ENCODE results near the gene FOXO1.

FOXO1 gene

DNA sequence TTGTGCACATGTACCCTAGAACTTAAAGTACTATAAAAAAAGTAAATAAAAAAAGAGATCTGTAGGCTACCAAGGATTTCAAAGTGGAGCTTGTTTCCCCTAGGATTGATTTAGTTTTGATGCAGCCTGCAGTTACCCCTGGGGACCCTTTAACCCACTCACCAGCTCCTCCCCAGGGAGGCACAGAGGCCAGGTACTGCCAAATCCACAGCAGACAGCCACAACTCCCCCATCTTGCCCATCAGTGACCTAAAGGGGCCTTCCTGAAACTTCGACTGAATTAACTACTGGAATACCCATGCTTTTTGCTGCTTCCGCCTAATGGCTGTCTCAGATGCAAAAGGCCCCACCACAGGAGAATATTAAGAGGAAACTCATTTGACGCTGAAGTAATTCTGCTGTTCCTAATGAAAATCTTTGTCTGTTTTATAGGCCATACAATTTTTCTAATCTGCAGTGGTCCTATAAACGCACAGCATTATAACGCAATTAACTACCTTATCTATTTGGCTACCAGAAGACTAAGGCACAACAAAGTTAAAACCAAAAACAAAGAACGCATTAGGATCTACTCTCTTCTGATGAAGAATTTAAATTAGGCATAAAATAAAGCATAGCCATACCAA, 95.0 kb downstream of the FOXO1 start:
- no peak for DNase-seq

DNA sequence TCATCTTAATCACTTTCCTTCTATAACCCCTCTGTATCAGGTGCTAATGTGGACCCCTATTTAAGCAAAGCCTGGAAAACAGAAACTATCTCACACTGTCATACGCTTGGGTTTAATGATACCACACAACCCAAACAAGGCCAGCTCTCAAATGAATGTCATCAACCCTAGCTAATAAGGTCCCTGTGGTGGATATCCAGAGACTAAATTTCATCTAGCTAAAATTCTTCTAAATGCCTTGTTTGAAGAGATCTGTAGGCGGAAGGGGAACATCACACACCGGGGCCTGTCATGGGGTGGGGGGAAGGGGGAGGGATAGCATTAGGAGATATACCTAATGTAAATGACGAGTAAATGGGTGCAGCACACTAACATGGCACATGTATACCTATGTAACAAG, 95.5 kb downstream of the FOXO1 start:
- DNase-seq = no peak

DNA sequence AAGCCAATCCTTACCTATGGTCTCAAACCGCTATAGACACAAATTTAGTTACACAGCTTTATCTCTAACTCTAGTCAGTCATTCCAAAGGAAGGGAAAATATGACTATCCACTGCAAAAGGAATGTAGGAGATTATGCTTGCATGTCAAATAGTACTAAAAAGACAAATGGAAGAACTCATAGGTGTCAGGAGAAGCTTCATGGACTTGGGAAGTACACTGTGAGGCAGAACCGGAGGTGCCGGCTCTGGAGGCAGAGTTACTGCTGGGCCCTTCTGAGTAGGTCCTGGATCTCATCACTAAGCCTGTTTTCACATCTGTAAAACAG, 97.5 kb downstream of the FOXO1 start:
- DNase-seq = no peak

DNA sequence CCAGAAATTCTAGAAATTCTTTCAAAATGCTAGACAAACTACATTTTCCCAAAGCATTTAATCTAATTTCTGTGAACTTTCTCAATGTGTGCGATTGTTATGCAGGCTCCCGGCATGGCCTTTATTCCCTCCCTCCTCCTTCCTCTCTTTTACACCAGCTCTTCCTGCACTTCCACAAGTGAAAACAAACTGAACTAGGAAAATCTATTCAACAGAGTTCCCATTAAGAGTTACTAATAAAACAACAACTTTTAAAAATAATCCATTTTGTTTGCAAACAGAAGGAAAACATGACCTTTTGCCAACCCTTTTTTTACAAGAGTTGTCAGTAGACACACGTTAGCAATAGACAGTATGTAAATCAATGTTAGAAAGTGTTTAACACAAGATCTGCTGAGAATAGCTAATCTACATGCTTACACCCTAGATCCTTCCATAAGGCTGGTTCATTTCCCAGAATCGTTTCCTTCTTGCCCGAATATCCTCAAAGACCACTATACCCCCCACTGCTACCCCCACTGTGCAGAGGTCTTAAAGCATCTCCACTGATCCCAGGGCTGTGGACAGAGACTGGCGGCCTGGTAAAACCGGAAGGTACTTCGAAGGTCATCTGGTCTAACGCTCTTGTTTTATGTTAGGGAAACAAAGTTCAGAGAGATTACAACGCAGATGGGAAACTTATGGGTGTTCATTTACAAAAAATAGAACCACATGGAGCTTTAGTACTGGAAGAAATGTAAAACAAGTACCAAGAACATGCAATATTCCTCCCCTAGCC, 98.0 kb downstream of the FOXO1 start:
- no peak for DNase-seq

DNA sequence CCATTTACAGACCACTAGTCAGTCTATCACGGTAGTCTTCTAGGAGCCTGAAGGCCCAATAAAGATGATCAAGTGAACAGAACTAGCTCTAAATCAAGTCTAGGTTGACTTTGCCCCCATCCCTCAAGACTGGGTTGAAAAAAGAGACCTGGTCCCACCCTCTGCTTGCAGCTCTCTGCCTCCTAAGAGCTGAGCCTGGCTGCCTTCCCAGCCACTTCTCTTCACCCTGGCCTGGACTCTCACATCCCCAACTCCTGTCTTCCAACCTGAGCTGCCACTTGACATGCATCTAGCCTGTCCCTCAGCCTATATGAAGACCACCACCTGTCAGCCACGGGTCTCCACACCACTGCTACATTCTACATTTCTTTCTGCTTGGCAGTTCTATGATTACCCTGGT, 99.6 kb downstream of the FOXO1 start:
- no peak for DNase-seq

DNA sequence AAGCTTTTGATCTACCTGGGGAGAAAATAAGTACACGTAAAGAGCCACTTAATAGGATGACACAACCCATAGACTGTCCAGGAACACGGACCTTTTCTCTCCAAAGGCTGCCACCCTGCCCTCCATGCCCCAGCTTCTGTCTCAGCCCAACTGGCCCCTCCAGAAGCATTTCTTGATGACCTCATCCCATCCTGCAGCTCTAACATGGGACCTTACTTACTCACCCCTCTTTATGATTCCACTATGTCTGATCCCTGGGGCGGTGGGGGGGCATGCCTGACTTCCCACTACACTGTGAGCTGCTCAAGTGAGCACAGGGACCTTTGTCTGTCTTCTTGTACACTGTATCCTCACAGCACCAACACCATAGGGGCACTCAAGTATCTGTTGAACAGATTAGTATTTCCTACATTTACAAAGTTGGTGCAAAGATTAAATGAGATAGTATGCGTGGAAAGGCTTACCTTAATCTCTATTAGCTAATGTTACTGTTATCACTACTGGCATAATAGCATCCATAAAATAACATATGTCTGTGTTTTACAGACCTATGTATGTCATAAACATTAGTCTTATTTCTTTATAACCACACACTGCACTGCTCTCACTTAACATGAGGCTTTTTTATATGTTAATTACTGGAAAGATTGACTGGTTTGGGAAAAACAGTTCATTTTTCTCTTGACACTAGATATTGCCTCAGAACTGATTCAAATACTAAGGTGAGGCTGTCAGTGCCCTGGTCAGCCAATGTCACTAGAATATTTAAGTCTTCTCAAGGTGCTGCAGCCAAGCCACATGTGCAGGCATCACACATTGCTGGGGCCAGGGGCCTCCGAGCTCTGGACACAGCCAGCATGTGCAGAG, 100.9 kb downstream of the FOXO1 start:
- no peak for DNase-seq

DNA sequence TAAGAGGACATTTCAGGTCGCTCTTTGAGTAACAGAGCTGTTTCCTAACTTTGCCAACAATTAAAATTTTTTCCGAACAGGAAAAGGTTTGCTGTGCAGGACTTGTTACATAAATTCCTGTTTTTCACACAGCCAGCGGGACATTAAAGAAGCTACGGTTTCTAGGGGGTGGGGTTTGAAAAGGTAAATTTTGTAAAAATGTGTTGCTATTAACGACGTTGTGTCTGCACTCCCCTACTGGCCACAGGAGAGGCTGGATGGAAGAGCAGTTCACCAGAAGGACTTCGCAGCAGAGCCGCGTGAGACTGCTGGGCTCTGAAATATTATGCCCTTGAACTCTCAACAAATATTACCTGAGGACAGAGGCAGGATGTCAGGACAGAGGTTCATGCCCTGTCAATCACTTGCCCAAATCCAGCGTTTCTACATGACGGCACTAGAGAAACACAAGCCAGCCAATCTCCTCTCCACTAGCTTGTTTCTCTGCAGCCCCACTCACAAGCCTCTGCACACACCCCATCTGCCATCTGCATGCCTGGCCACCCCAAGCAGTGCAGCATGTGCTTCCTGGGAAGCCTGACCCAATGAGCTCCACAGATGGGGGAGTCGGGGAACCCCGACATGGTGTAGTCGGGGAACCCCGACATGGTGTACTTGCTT, 102.0 kb downstream of the FOXO1 start:
- no peak for DNase-seq

DNA sequence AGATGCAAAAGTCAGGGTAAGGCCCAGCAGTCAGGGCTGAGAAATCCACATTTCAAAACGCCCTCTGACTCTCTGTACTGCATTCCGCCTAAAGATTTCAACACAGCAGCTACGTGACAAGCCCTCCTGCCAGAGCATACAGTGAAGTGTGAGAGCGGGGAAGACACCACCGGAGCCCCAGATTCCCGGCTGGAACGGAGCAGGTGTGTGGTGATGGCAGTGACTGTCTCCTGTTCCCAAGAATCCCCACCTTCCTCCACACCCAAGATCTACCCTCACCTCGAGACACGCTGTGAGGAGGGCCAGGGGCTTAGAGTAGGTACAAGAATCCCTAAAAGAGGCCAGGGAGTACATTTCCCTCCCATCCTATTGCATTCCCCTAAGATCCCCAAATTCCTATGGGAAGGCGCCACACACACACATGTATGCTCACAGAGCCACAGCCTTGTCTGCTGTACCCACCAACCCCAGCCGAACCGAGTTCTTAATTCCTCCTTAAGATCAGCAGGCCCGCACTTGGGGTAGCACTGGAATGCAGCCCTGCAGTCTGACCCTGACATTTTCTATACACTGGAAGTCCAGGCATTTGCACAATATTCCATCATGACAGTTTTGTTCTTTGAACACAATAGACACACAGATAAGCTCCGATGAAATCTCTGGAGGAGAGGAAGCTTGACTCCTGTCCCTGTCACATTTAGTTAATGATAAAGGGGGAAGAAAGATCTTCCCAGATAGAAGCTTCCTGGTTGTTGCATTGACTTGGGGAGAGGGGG, 102.9 kb downstream of the FOXO1 start:
- no peak for DNase-seq

DNA sequence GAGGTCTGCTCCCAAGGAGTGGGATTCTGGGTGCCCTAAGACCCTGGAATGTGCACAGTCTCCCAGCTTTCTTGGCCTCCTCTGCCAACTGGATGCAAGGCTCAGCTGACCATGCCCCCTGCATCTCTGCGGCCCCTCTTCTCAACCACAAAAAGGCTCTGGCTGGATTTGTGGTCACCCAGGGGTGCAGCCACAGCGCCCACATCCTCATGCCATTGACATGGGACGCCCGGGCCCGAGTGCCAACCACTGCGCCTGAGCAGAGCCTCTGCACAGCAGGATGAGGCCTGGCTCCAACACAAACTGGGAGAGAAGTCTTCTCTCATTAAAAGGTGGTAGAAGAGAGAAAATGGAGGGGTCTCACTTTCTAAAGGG, 103.5 kb downstream of the FOXO1 start:
- peak; percentile 31 for DNase-seq

DNA sequence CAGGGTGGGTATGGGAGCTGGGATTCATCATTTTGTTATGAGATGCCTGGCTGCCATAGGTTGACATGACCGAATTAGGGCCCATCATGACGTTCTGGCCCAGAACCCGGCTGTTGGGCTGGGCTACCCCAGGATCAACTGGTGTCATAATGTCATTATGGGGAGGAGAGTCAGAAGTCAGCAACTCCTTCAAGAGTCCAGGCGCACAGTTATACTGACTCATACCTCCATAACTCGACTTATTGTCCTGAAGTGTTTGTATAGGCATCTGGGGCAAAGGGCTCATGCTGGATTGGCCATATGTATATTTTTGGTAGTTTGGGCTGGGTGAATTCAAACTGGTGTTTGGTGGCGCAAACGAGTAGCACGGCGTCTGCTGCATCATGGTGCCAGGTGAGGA, 106.5 kb downstream of the FOXO1 start:
- DNase-seq = no peak

DNA sequence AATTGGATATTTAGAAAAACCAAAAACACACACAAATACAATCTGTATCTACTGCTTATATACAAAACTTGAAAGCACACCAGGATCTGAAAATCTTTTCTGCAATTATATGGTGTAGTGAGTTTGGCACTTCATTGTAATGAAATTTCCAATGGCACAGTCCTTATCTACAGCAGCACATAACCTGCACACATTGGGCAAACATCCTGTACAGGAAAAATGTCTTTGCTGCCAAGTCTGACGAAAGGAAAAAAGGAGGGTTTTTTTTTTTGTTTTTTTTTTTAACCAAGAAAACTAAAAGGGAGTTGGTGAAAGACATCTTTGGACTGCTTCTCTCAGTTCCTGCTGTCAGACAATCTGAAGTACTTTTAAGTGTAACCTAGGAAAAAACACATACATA, 107.8 kb downstream of the FOXO1 start:
- no peak for DNase-seq

DNA sequence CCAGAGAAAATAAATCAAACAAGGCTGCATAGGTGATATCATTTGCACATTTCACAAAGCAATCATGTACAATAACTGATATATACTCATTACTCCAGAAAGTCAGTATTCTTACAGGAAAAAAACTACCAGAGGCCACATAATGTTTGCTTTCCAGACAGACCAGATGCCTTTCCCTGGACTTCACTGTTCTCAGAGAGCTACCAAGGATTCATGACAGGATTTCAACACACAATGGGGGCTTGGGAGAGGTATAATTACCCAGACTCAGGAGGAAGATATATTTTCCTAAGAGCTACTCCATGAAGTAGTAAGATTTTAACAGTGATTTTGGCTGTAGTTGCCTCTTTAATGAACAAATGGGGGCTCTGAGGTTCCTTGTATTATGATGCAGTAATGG, 110.0 kb downstream of the FOXO1 start:
- DNase-seq = no peak

DNA sequence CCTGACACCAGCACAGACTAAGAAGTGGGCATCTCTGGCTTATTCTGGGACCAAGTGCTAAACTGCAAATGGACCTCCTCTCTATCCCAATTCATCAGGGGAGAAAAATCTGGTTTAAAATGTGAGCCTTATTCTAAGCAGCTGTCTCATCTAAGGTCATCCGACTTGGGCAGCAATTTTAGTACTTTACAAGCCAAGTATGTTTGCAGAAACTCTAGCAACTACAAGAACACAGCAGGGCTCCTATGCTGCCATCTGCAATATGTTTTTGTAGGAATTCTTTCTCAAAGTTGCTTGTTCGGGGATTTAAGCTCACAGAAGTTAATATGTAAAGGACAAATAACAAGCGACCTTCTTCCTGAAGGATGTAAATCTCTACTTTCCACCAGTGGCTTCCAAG, 113.1 kb downstream of the FOXO1 start:
- no peak for DNase-seq

DNA sequence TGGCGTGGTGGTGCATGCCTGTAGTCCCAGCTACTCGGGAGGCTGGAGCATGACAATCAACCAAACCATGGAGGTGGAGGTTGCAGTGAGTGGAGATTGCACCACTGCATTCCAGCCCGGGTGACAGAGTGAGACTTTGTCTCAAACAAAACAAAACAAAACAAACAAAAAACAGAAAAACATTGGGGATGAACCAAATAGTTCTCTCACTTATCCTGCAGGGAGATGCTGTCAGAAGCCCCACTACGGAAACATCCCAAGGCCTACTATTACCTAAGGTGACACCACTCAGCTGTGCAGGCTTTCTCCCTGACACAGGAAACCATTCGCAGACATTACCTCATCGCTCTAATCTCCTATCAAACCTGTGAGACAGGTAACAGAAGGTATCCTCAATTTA, 113.5 kb downstream of the FOXO1 start:
- no peak for DNase-seq

DNA sequence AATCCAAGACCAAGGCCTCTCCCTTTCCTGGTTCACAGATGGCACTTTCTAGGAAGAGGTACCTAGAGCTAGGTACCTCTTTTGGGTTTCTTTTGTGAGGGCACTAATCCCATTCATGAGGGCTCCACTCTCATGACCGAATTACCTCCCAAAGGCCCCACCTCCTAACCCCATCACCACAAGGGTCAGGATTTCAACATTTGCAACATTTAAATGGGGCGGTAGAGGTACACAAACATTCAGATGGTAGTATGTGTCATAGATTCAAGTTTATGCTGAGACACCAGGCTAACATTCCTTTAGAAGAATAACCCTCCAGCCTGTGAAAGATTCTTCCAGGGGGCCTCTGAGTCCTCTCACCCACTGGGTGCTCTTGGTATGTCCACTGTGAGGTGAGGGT, 116.3 kb downstream of the FOXO1 start:
- no peak for DNase-seq

DNA sequence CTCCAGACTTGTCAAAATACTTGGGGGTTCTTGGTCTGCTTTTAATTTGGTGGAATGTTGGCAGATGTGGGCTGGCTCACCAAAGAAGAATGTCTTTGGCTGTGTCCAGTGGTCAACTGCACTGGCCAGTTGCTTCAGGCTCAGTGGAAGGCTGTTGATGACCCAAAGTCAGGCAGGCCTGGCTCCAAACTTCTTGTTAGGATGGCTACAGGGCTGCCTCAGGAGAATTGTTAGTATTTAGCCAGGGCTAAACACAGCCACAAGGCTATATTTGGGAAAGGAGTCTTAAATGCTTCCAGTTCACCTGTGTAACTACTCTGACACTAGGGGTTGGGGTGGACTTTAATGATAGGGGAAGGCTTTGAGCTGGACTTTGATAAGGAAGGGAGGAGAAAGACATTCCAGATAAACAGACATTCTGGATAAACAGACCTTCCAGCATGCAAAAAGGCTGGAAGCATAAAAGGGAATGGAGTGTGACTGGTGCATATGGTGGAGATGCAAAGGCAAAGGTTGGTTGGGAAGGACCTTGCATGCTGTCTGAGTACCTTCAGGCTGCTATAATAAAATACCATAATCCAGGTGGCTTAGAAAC, 116.8 kb downstream of the FOXO1 start:
- no peak for DNase-seq

DNA sequence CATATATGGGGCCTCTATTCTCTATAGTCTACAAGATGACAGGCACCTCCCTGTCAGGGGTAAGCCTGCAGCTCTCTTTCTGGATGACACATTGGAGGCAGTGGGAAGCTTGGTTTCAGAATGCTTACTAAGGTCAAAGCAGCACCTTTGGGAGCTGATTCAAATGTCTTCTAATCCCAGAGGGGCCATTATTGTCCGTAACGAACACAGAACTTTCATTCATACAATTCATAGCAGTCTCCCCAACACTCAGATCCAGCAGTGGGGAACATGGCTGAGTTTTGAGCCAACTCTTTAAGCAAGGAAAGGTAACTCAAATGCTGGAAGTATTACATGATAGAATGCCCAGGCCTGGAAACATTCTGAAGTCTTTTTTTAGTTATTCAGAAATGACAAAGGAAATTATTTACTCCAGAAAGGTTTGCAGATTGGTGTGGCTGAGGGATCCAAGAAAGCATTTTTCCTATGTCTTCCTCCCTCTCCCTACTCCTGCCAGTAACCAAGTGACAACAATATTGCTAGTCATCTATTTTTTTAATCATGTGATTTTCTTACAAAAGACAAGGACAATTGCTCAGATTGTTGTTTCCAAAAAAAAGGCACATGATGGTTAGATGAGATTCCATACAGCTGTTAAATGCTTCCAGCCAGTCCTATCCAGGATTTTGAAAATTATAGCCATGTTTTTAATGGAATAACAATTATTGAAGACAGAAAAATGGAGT, 118.7 kb downstream of the FOXO1 start:
- no peak for DNase-seq

DNA sequence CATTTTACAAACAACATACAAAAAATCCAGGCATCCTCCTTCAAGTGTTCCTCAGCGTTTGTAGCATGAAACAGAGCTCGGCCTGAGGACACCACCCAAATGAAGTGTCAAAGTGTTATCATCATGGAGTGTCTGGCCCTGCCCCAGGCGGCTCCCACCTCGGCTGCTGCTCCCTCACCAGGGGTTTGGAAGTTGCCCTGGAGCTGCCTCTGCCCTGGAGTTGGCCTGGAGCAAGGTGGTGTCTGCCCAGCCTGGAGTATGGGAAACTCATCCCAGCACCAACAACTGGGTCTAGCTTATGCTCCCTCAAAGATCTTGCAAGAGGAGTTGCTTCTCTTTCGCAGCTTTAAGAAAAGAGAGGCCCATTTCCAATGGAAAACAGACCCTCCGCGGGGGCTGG, 120.4 kb downstream of the FOXO1 start:
- DNase-seq = no peak

DNA sequence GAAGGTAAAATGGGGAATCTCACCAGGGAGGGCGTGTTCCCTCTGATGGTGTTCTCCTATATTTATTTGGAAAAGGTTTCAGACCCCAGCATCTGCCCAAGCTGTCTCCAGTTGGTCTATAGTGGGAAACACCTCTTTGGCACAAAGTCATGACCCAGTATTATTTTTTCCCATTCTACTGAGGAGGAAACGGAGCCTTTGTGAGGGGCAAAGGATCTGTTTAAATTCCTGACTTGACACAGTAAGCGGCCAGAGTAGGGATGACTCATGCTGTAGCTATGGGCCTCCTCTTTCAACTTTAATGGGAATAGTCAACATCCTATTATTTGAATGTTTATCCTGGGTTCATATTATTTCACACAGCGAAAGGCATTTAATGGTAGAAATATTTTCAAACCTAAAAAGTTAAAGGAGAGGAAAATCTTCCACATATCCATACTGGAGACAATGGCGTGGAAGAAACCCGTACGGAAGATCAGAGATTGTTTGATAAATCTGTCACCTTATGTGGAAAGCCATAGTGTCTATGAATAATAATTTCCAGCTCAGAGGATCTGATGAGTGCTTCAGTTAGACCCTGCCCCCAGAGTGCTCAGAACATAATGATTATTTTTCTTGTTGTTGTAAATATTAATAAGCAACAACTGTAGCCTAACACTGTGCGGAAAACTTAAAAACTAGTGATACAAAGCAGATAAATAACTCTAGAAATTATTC, 126.0 kb downstream of the FOXO1 start:
- DNase-seq = no peak

DNA sequence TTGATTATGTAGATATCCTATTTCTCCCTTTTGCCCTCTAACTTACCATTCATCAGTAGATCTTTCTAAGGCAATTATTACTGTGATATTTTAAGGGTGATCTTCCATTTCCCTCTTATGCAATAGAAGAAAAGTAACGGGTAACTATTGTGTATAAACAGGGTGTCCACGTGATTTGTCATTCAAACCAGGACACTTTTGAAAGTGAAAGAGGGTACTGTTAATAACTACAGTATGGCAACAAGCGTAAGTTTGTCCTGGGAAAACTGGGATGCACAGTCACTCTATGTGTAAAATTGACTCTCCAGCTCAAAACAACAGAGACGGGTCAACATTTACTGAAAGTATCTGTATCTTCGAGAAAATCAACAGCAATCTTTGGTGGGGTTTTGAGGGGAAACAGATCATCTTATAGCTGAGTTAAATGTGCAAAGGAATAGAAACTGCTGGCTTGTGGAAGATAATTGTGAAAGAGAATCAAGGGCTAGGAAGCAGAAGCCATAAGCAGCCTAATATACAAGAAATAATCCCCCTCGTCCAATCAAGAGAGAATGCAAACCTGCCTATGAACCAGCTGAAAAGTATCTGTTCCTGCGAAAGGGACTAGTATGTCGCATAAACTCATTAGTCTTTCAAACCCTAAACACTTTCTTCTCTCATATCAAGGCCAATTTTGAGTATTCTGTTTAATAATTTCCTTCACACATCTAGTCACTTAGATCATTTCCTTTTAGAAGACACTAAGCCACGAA, 126.7 kb downstream of the FOXO1 start:
- no peak for DNase-seq

All from activated CD4-positive, alpha-beta T cell treated with anti-CD3 and anti-CD28 coated beads, Interleukin-2, amount 50 U/mL, for 16 hours (primary cell).